GM18951 (cell line): ENCODE measurements around the gene FNIP1.
"Not testable (repeated sequence)": the region's sequence is repeated elsewhere in the genome, so short reads cannot be mapped to it uniquely, and the experiment has no call there.

Experiments
- POLR2A ChIP-seq: IDR thresholded peaks from 4 replicates; pipeline ENCODE4 v1.6.1; 2011; ENCODE audit warnings: mild to moderate bottlenecking; ENCODE audit not compliant: insufficient read length, insufficient read depth; ENCODE audit errors: extremely low read depth
- in situ Hi-C: fragments of 300-500 bp; cut with MboI; formaldehyde crosslinking; loops from one replicate; pipeline ENCODE4 v1.12.0; 2022; ENCODE audit warnings: low sequenced_read_pairs, mixed read lengths, inconsistent platforms; ENCODE audit not compliant: unreplicated experiment

Gene FNIP1

DNA sequence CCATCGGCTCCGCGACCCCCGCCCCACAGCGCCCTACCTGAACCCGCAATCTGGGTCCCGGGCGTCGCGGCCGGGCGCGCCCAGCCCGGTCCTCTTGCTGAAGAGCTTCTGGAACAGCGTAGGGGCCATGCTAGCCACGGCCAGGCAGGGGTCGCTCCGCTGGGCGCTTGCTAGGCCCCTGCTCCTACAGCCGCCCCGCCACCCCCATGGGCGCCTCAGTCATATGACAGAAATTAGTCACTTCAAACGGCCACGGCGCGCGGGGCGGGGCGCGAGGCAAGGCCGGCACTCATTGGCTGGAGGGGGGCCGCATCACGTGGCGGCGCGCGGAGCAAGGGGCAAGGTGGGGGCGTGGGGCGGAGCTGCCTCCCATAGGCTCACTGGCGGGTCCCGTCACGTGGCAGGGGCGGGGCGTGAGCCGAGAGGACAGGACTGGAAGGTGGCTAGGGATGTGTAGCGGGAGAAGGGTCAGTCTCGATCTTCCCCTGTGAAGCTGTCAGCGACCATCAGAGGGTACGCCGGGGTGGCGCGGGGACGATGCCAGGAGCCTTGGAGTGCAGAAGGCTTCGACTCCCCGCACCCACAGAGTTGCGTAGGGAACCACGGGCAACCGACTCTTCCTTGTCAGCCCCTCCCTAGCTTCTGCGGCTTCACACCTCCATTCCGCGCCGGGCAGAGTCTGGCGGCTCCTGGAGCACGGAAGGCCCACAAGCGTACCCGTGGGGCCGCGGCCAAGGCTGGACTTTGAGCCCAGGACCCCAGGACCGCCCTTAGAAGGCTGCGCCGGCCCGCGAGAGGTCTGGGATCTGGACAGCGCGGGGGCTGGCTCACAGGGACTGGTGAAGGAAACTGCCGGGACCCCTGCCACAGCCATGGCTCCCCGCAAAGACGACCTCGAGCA lies at the start of gene FNIP1:
Gene FNIP1 (minus strand): TSS at position 225 of the 901 bp plus-strand sequence. CDS start 96 bp downstream, at position 129.
- in situ Hi-C loops: no loop called here
- TF ChIP-seq POLR2A: peak; percentile 90

DNA sequence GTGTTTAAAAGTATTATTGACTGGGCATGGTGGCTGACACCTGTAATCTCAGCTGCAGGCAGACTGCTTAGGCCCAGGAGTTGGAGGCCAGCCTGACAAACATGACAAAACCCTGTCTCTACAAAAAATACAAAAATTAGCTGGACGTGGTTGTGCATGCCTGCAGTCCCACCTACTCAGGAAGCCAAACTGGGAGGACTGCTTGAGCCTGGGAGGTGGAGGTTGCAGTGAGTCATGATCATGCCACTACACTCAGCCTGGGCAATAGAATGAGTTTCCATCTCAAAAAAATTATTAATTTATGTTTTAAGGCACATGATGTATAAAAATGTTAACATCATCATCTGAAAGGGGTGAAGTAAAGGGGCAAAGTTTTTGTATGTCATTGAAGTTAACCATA lies 49.7 kb upstream of the FNIP1 start:
- no peak for TF ChIP-seq POLR2A
- in situ Hi-C loops: no loop called here

- no peak for TF ChIP-seq POLR2A
These were observed 49.0 kb upstream of the FNIP1 start for GRCh38 chr5:131845828-131846227.

GRCh38 chr5:131842971-131843370 lies 46.2 kb upstream of the FNIP1 start:
- in situ Hi-C loops: not testable (repeated sequence)

More at GRCh38 chr5:131845828-131846227, 49.0 kb upstream of the FNIP1 start:
- in situ Hi-C loops: no loop called here

- in situ Hi-C loops: not testable (repeated sequence)
These were observed 35.9 kb upstream of the FNIP1 start for GRCh38 chr5:131832702-131833101.

DNA sequence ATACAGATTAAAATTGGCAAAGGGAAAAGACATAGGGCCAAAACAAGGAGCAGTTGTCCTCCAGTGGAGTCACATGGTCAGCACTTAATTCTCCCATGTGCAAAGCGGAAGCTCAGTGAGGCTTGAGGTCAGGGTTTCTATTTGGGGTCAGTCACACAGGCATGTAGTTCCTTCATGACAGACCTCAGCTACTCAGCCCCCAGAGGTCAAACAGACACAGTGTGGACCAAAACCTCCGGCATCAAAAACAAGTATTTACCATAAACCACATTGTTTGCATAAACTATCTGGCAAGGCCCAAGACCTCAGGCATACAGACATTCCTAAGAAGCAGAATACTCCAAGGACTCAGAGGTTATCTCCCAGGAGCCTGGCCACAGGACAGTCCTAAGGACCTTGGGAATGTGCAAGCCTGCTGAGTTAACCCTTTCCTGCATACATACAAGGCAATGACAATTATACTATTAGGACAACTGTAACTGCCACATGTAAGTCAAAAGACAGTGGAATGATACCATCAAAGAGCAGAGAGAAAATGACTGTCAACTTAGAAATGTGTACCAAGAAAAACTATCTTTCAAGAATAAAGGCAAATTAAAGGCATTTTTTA lies 28.7 kb upstream of the FNIP1 start:
- in situ Hi-C loops: no loop called here
- TF ChIP-seq POLR2A: no peak

DNA sequence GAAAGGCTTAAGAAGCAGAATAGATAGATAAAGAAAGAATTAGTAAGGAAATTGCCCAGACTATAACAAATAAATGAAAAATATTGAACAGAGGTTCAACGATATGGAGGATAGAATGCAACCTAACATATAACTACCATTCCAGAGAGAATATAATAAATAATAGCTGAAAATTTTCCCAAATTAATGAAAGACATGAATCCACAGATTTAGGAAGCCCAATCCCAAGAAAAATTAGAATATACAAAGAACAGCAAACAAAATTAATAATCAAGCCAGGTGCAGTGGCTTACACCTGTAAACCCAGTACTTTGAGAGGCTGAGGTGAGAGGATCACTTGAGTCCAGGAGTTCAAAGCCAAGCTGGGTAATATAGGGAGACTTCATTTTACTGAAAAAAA lies 27.8 kb upstream of the FNIP1 start:
- TF ChIP-seq POLR2A: no peak
- in situ Hi-C loops: no loop called here

GRCh38 chr5:131821221-131821620 lies 24.4 kb upstream of the FNIP1 start:
- in situ Hi-C loops: no loop called here
- no peak for TF ChIP-seq POLR2A

- TF ChIP-seq POLR2A: no peak
- in situ Hi-C loops: no loop called here
These were observed 21.3 kb upstream of the FNIP1 start for GRCh38 chr5:131818001-131818724.

DNA sequence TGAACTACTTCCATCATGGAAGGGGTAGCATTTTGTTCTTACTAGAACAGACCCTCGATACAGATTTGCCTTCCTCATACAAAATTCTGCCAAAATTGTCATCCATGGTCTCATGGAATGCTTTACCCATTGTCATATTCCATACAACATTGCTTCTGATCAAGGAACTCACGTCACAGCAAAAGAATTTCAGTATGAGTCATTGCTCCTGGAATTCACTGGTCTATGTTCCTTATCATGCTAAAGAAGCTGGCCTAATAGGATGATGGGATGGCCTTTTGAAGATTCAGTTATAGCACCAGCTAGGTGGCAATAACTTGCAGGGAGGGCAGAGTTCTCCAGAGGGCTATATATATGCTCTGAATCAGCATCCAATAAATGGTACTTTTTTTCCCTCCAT lies 18.2 kb upstream of the FNIP1 start:
- in situ Hi-C loops: no loop called here
- TF ChIP-seq POLR2A: no peak

- in situ Hi-C loops: no loop called here
- no peak for TF ChIP-seq POLR2A
These were observed 15.7 kb upstream of the FNIP1 start for GRCh38 chr5:131812371-131813160.

- TF ChIP-seq POLR2A: no peak
- in situ Hi-C loops: no loop called here
These were observed 13.9 kb upstream of the FNIP1 start for GRCh38 chr5:131810510-131811249.
